ENCODE results near the gene SMARCA4. TPM values are rescaled to one million over a fixed set of nuclear protein-coding genes. Genes with fewer than 3 reads are reported as not detected.
"Not testable (repeated sequence)": the region's sequence is repeated elsewhere in the genome, so short reads cannot be mapped to it uniquely, and the experiment has no call there.

The SMARCA4 gene
- total and polyA plus RNA-seq, 4 donors = 15.9 to 35.4 (median 22.5) TPM

DNA sequence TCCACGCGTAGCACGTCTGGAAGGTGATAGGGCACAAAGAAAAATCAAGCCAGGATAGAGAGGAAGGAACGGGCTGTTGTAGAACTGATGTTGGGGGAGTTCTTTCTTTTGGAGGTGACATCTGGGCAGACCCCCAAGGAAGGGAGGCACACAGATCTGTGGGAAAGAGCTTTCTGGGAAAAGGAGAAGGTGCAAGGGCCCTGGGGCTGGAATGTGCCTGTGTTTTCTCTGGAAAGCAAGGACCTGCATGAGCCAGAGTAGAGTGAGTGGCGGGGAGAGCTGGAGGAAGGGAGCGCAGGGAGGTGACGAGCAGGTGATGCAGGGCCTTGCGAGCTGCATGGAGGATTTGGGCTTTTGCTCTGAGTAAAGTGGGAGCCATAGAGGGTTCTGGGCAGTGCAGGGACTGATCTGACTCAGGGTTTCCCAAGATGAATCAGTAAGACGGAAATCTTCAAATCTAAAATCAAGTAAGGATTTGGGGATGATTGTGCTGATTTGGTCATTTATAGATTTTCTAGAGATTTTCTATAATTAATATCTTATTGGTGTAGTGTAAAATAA is 30.8 kb downstream of the SMARCA4 start:
- Histone ChIP-seq H3K9me3 (ENCODE audit: control insufficient read depth in 4 of 4, low read length in 3 of 4) (no peaks in the 10 kb centered on the region), H3K4me1 (ENCODE audit: control insufficient read depth in 4 of 4, insufficient read depth in 4 of 4, low read length in 3 of 4) (no peaks in the 10 kb centered on the region), H3K36me3 (ENCODE audit: control insufficient read depth in 4 of 4, insufficient read depth in 3 of 4, low read depth in 1 of 4, low read length in 3 of 4) (peaks cover 17 to 62% (median 26%) of the 10 kb centered on the region in 4 donors), H3K4me3 (ENCODE audit: low read depth in 1 of 3, low read length in 3 of 3) (no peak overlapping the region), H3K9ac (ENCODE audit: low read depth in 1 of 2, low read length in 2 of 2) (no peak overlapping the region), H3K27me3 (ENCODE audit: control insufficient read depth in 4 of 4, insufficient read depth in 4 of 4, low read length in 3 of 4) (no peaks in the 10 kb centered on the region), H3K27ac (ENCODE audit: low read depth in 1 of 2, low read length in 2 of 2) (no peak overlapping the region)
- no peak for DNase-seq (ENCODE audit: low spot score)
- TF ChIP-seq, protein P1, sequence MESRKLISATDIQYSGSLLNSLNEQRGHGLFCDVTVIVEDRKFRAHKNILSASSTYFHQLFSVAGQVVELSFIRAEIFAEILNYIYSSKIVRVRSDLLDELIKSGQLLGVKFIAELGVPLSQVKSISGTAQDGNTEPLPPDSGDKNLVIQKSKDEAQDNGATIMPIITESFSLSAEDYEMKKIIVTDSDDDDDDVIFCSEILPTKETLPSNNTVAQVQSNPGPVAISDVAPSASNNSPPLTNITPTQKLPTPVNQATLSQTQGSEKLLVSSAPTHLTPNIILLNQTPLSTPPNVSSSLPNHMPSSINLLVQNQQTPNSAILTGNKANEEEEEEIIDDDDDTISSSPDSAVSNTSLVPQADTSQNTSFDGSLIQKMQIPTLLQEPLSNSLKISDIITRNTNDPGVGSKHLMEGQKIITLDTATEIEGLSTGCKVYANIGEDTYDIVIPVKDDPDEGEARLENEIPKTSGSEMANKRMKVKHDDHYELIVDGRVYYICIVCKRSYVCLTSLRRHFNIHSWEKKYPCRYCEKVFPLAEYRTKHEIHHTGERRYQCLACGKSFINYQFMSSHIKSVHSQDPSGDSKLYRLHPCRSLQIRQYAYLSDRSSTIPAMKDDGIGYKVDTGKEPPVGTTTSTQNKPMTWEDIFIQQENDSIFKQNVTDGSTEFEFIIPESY (IDR thresholded peaks at IDR 0.05) = no peak
- no peak for TF ChIP-seq HNF4G (IDR thresholded peaks at IDR 0.05)
- no peak for TF ChIP-seq RAD21 (IDR thresholded peaks at IDR 0.05)
- no peak for TF ChIP-seq NR2F2 (IDR thresholded peaks at IDR 0.05)
- no peak for TF ChIP-seq YY1 (IDR thresholded peaks at IDR 0.05)
- TF ChIP-seq REST (IDR thresholded peaks at IDR 0.05) = no peak
- no peak for TF ChIP-seq ATF3 (IDR thresholded peaks at IDR 0.05)
- TF ChIP-seq GABPA (IDR thresholded peaks at IDR 0.05 in 1 of 2, conservative IDR thresholded peaks at IDR 0.05 in 1 of 2) = no peak
- TF ChIP-seq, protein P2, sequence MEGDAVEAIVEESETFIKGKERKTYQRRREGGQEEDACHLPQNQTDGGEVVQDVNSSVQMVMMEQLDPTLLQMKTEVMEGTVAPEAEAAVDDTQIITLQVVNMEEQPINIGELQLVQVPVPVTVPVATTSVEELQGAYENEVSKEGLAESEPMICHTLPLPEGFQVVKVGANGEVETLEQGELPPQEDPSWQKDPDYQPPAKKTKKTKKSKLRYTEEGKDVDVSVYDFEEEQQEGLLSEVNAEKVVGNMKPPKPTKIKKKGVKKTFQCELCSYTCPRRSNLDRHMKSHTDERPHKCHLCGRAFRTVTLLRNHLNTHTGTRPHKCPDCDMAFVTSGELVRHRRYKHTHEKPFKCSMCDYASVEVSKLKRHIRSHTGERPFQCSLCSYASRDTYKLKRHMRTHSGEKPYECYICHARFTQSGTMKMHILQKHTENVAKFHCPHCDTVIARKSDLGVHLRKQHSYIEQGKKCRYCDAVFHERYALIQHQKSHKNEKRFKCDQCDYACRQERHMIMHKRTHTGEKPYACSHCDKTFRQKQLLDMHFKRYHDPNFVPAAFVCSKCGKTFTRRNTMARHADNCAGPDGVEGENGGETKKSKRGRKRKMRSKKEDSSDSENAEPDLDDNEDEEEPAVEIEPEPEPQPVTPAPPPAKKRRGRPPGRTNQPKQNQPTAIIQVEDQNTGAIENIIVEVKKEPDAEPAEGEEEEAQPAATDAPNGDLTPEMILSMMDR (IDR thresholded peaks at IDR 0.05; ENCODE audit: low read depth, low read length, missing input control) = no peak
- no peak for TF ChIP-seq TAF1 (conservative IDR thresholded peaks at IDR 0.05)
- TF ChIP-seq FOXA2 (IDR thresholded peaks at IDR 0.05) = no peak
- TF ChIP-seq EGR1 (IDR thresholded peaks at IDR 0.05; ENCODE audit: low read depth in 2 of 2) = no peak
- no peak for TF ChIP-seq FOXA1 (IDR thresholded peaks at IDR 0.05)
- TF ChIP-seq, protein P3, sequence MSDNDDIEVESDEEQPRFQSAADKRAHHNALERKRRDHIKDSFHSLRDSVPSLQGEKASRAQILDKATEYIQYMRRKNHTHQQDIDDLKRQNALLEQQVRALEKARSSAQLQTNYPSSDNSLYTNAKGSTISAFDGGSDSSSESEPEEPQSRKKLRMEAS (IDR thresholded peaks at IDR 0.05) = no peak
- TF ChIP-seq HNF4A (conservative IDR thresholded peaks at IDR 0.05) = no peak
- WGBS = 97% methylated on average over 9 of the region's 9 CpGs

DNA sequence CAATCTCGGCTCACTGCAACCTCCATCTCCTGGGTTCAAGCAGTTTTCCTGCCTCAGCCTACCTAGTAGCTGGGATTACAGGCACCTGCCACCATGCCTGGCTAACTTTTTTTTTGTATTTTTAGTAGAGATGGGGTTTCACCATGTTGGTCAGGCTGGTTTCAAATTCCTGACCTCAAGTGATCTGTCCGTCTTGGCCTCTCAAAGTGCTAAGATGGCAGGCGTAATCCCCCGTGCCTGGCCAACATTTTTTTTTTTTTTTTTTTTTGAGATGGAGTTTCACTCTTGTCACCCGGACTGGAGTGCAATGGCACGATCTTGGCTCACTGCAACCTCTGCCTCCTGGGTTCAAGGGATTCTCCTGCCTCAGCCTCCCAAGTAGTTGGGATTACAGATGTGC is 31.3 kb downstream of the SMARCA4 start:
- not testable (repeated sequence) for H3K27me3 ChIP-seq (ENCODE audit: control insufficient read depth in 4 of 4, insufficient read depth in 4 of 4, low read length in 3 of 4); H3K9ac ChIP-seq (ENCODE audit: low read depth in 1 of 2, low read length in 2 of 2); H3K9me3 ChIP-seq (ENCODE audit: control insufficient read depth in 4 of 4, low read length in 3 of 4); H3K4me1 ChIP-seq (ENCODE audit: control insufficient read depth in 4 of 4, insufficient read depth in 4 of 4, low read length in 3 of 4); H3K27ac ChIP-seq (ENCODE audit: low read depth in 1 of 2, low read length in 2 of 2); H3K4me3 ChIP-seq (ENCODE audit: low read depth in 1 of 3, low read length in 3 of 3); DNase-seq (ENCODE audit: low spot score)
- peaks cover 17 to 60% (median 26%) of the 10 kb centered on the region in 4 donors for H3K36me3 ChIP-seq (ENCODE audit: control insufficient read depth in 4 of 4, insufficient read depth in 3 of 4, low read depth in 1 of 4, low read length in 3 of 4)
- WGBS = 93% methylated on average over 6 of the region's 6 CpGs

All from liver (tissue), 9 donors.